ENCODE data around the gene ACOT12. TPM values are rescaled to one million over a fixed set of nuclear protein-coding genes. Genes with fewer than 3 reads are reported as not detected.

ACOT12 gene
- total and polyA plus RNA-seq, 9 of the 15 experiments (the other 6 are each of a cell fraction or from before 2014, with no cell fraction given) = 0.03 TPM; not detected in 8

GRCh38 chr5:81301271-81302015 is 92.5 kb downstream of the ACOT12 start, which contains the start of gene ZCCHC9 (continued):
- TF ChIP-seq HINFP (tag; conservative IDR thresholded peaks at IDR 0.05; ENCODE audit: low read depth) (no peak), HNRNPK (IDR thresholded peaks at IDR 0.05; ENCODE audit: low read depth, low read length, poor library complexity, severe bottlenecking) (no peak), NFIC (IDR thresholded peaks at IDR 0.05) (peak; percentile 35), MAFF (IDR thresholded peaks at IDR 0.05; ENCODE audit: low read length) (no peak), ZFX (CRISPR knock-in tag; IDR thresholded peaks at IDR 0.05) (peak; percentile 77), HES1 (IDR thresholded peaks at IDR 0.05; ENCODE audit: low read depth) (no peak), CTBP1 (IDR thresholded peaks at IDR 0.05; ENCODE audit: borderline replicate concordance) (peak; percentile 71; the same call in 1 of the 2 replicates), ZNF655 (CRISPR knock-in tag; IDR thresholded peaks at IDR 0.05) (no peak), KLF6 (CRISPR knock-in tag; IDR thresholded peaks at IDR 0.05; ENCODE audit: borderline replicate concordance) (no peak), KDM2B (CRISPR knock-in tag; IDR thresholded peaks at IDR 0.05) (no peak), ZNF12 (CRISPR knock-in tag; IDR thresholded peaks at IDR 0.05) (no peak), XRCC3 (IDR thresholded peaks at IDR 0.05) (no peak), ZNF518B (CRISPR knock-in tag; IDR thresholded peaks at IDR 0.05) (no peak), NELFE (IDR thresholded peaks at IDR 0.05; ENCODE audit: insufficient read depth, insufficient read length) (no peak), KDM5B (IDR thresholded peaks at IDR 0.05; ENCODE audit: insufficient replicate concordance, low read depth, low read length) (peak; percentile 97), ZNF316 (IDR thresholded peaks at IDR 0.05) (no peak), HBP1 (CRISPR knock-in tag; IDR thresholded peaks at IDR 0.05) (no peak), CAMTA2 (CRISPR knock-in tag; conservative IDR thresholded peaks at IDR 0.05) (no peak), ZNF347 (CRISPR knock-in tag; IDR thresholded peaks at IDR 0.05; ENCODE audit: low read depth) (no peak), SMC3 (conservative IDR thresholded peaks at IDR 0.05; ENCODE audit: insufficient read depth, low read depth, low read length) (no peak), MCM7 (IDR thresholded peaks at IDR 0.05) (no peak)

All from K562 (cell line).